NB4 (cell line): ENCODE data around the gene ASIP.

Experiments
- CTCF ChIP-seq: IDR thresholded peaks from one replicate; pipeline ENCODE4 v1.5.1; 2012; ENCODE audit warnings: low read depth, low read length
- POLR2A ChIP-seq: IDR thresholded peaks from 2 replicates; pipeline ENCODE4 v1.6.1; 2011; ENCODE audit warnings: mild to moderate bottlenecking; ENCODE audit not compliant: insufficient read length; ENCODE audit errors: extremely low read depth

GRCh38 chr20:34268851-34269636 lies 27.8 kb downstream of the ASIP start:
- TF ChIP-seq CTCF: no peak
- no peak for TF ChIP-seq POLR2A
